Prostate gland (tissue), 2 donors: ENCODE results near the gene SLC1A2. TPM values are rescaled to one million over a fixed set of nuclear protein-coding genes. Genes with fewer than 3 reads are reported as not detected.

Experiments used
- DNase-seq: peaks from one replicate; pipeline ENCODE4 v3.0.0-alpha.2; 2019; ENCODE audit warnings: low spot score
- H3K27ac ChIP-seq, 2 donors: fragments of 200-600 bp; sonication (generic); 2 replicates each; pipeline ENCODE4 v1.5.1; 2017 to 2019
- H3K27me3 ChIP-seq: fragments of 200-600 bp; sonication (generic); replicated peaks from 2 replicates; pipeline ENCODE4 v1.5.1; 2019; ENCODE audit not compliant: insufficient read depth
- H3K36me3 ChIP-seq, 2 donors: fragments of 200-600 bp; sonication (generic); 1 replicate in 1 of 2; 2 replicates in 1 of 2; pipeline versions ENCODE4 v1.5.1 to v1.8.1; 2017 to 2019
- H3K4me1 ChIP-seq: fragments of 200-600 bp; sonication (generic); replicated peaks from 2 replicates; pipeline ENCODE4 v1.5.1; 2019
- H3K4me3 ChIP-seq, 2 donors: fragments of 200-600 bp; sonication (generic); 2 replicates each; pipeline ENCODE4 v1.5.1; 2017 to 2019
- H3K9me3 ChIP-seq: fragments of 200-600 bp; sonication (generic); 2 replicates; pipeline ENCODE4 v1.5.1; 2017
- CTCF ChIP-seq, 4 experiments: fragments of 200-600 bp in 2 of 4; fragments of 450-650 bp in 2 of 4; sonication (generic) in 2 of 4; IDR thresholded peaks; 1 replicate in 3 of 4; 2 replicates in 1 of 4; pipeline ENCODE4 v1.5.1; 2016 to 2019; ENCODE audit warnings: antibody characterized with exemption in 4 of 4, mild to moderate bottlenecking in 2 of 4, moderate library complexity in 2 of 4
- POLR2A ChIP-seq: fragments of 450-650 bp; IDR thresholded peaks from one replicate; pipeline ENCODE4 v1.6.1; 2016; ENCODE audit warnings: antibody characterized with exemption, mild to moderate bottlenecking
- POLR2AphosphoS5 ChIP-seq: sonication (generic); formaldehyde crosslinking; IDR thresholded peaks from one replicate; pipeline ENCODE4 v1.6.1; 2017; ENCODE audit warnings: antibody characterized with exemption
- WGBS: methylation state at CpG from one replicate; pipeline ENCODE4 v1.1.5; 2018; 5-methylcytosine and 5-hydroxymethylcytosine counted together
- intact Hi-C: fragments of 100-400 bp; cut with DNase I; formaldehyde crosslinking; loops from one replicate; pipeline ENCODE4 v1.14.2; 2022
- total RNA-seq, 2 donors: library from RNA; depleted of rRNA; stranded (reverse); fragments of >200 nt; gene quantifications; one replicate each; pipeline ENCODE4 v1.1.0, GENCODE V29; 2016

Gene SLC1A2
- total RNA-seq, 2 donors from 2014 or later: 0.82 to 1.5 TPM

DNA sequence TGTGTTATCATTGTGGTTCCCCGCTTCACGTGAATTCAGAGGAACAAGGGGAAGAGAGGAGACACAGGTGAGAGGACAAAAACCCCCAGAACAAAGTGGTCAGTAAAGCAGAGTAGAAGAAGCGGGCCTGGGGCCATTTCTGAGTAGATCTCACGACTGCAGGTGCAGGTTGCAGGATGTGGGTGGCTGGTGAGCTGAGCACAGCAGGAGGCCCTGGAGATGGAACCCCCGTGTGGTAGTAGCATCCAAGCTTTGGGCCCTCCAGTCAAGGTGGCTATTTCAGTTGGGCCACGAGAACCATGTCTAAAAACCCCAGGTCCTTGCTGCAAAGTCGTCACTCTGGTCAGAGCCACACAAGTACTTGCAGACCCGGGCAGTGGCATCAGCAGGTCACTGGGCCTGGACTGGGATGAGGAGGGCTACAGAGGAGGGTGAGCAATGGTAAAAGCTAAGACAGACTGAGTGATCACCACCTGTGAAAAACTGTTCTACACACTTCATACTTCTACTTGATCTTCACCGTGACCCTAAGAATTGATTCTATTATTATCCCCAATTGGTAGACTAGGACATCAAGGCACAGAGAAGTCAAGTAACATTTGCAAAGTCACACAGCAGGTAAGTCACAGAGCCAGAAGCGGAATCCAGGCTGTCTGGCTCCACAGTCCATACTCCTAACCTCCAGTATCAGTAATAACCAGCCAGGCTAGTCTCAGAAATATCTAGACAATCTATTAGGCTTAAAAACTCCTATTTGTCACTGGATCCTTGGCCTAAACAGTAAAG is 43.8 kb downstream of the SLC1A2 start:
- Histone ChIP-seq H3K4me1 (no peaks in the 10 kb centered on the region), H3K27me3 (no peaks in the 10 kb centered on the region), H3K4me3 (no peak overlapping the region), H3K36me3 (no peaks in the 10 kb centered on the region), H3K9me3 (no peaks in the 10 kb centered on the region), H3K27ac (no peak overlapping the region)
- TF ChIP-seq CTCF (IDR thresholded peaks at IDR 0.05): no peak
- TF ChIP-seq POLR2AphosphoS5: no peak
- TF ChIP-seq POLR2A: no peak
- DNase-seq: no peak
- WGBS: 88% methylated on average over 10 of the region's 10 CpGs
- intact Hi-C loops: no loop called here

DNA sequence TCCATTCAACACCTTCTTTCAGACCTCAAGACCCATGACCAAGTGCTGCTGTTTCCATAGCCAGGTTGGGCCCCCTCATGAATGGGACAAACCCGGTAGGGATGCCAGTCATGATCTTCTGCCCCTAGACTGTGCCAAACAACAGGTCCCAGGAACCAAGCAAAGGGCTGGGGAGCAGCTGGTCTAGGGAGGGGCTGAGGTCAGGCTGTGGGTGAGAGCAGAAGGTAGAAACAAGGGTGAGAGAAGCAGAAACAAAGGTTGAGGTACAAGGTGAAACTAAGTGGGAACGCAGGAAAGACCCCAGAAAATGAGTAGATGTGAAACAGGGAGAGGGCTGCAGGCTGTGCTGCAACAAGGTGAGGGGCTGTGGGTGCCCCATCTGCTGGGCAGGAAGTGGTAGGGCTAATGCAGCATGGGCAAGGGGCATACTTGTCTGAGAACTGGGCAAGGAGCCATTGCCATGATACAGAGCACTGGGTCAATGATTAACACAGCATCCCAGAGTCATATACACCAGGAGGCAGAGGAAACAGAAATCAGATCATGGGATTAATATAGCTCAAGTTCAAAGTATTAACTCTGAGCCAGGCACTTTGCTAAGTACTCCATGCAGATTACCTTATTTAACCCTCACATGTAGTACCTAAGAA is 45.9 kb downstream of the SLC1A2 start:
- Histone ChIP-seq H3K27me3 (no peaks in the 10 kb centered on the region), H3K36me3 (no peaks in the 10 kb centered on the region), H3K4me1 (no peaks in the 10 kb centered on the region), H3K4me3 (no peak overlapping the region), H3K9me3 (no peaks in the 10 kb centered on the region), H3K27ac (no peak overlapping the region)
- DNase-seq: no peak
- WGBS: 94% methylated on average over 2 of the region's 2 CpGs
- TF ChIP-seq CTCF (IDR thresholded peaks at IDR 0.05): no peak
- no peak for TF ChIP-seq POLR2A
- TF ChIP-seq POLR2AphosphoS5: no peak
- intact Hi-C loops: no loop called here

GRCh38 chr11:35372565-35373283 is 46.6 kb downstream of the SLC1A2 start:
- H3K4me3 ChIP-seq: no peak overlapping the region
- WGBS: 92% methylated on average over 3 of the region's 3 CpGs
- H3K9me3 ChIP-seq: no peaks in the 10 kb centered on the region
- no peak for TF ChIP-seq POLR2A
- TF ChIP-seq POLR2AphosphoS5: no peak
- TF ChIP-seq CTCF (IDR thresholded peaks at IDR 0.05): no peak
- H3K27me3 ChIP-seq: no peaks in the 10 kb centered on the region
- DNase-seq: no peak
- H3K36me3 ChIP-seq: no peaks in the 10 kb centered on the region
- intact Hi-C loops: no loop called here
- no peaks in the 10 kb centered on the region for H3K4me1 ChIP-seq
- H3K27ac ChIP-seq: no peak overlapping the region

DNA sequence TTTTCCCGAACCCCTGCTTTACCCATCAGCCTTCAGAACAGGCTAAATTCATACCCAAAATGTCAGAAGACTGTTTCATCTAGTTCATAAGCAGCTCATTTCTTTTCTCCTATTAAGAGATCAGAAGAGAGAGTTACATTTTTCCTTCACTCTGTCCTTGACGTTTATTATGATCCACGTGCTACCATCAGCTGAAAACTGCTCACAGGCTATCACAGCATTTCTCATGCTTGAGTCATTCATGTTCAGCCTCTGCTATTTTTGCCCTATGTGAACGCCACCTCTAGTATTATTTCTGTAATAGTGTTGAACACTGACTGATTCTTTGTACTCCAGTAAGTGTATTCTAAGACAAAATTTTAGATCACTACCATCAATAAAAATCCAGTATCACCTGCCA is 51.9 kb downstream of the SLC1A2 start:
- 65% methylated on average over 4 of the region's 4 CpGs for WGBS
- TF ChIP-seq CTCF (IDR thresholded peaks at IDR 0.05): no peak
- TF ChIP-seq POLR2A: no peak
- TF ChIP-seq POLR2AphosphoS5: no peak
- Histone ChIP-seq H3K4me3 (no peak overlapping the region), H3K27ac (no peak overlapping the region), H3K36me3 (no peaks in the 10 kb centered on the region), H3K9me3 (no peaks in the 10 kb centered on the region), H3K27me3 (no peaks in the 10 kb centered on the region), H3K4me1 (peaks cover 7% of the 10 kb centered on the region)
- DNase-seq: no peak
- intact Hi-C loops: loop anchor here (10.0 kb wide), 1 partner anchor 113 kb away; no protein-coding TSS in a partner anchor
